Measurements from ENCODE around the gene SLC1A7.

SLC1A7 gene

GRCh38 chr1:53089478-53090226 lies 52.8 kb downstream of the SLC1A7 start:
- no peak for DNase-seq

GRCh38 chr1:53088616-53089300 lies 53.7 kb downstream of the SLC1A7 start:
- no peak for DNase-seq

- no peak for DNase-seq
Observed at GRCh38 chr1:53087332-53088285, 54.8 kb downstream of the SLC1A7 start.

GRCh38 chr1:53086491-53087070 lies 55.9 kb downstream of the SLC1A7 start:
- no peak for DNase-seq

- DNase-seq: no peak
Observed at GRCh38 chr1:53085405-53085804, 57.0 kb downstream of the SLC1A7 start.

- DNase-seq: no peak
Observed at GRCh38 chr1:53084589-53084971, 57.9 kb downstream of the SLC1A7 start.

- no peak for DNase-seq
Observed at GRCh38 chr1:53083636-53084588, 58.5 kb downstream of the SLC1A7 start.

- no peak for DNase-seq
Observed at GRCh38 chr1:53082826-53083455, 59.5 kb downstream of the SLC1A7 start.

GRCh38 chr1:53081384-53082066 lies 60.9 kb downstream of the SLC1A7 start:
- no peak for DNase-seq

GRCh38 chr1:53080769-53081168 lies 61.7 kb downstream of the SLC1A7 start:
- DNase-seq: no peak

- no peak for DNase-seq
Observed at GRCh38 chr1:53080041-53080440, 62.4 kb downstream of the SLC1A7 start.

- no peak for DNase-seq
Observed at GRCh38 chr1:53079251-53079650, 63.2 kb downstream of the SLC1A7 start.

- DNase-seq: no peak
Observed at GRCh38 chr1:53078333-53079101, 63.9 kb downstream of the SLC1A7 start.

GRCh38 chr1:53077599-53077965 lies 64.9 kb downstream of the SLC1A7 start:
- DNase-seq: no peak

- DNase-seq: no peak
Observed at GRCh38 chr1:53076721-53077598, 65.5 kb downstream of the SLC1A7 start.

- DNase-seq: no peak
Observed at GRCh38 chr1:53076165-53076564, 66.3 kb downstream of the SLC1A7 start.

GRCh38 chr1:53075761-53076163 lies 66.7 kb downstream of the SLC1A7 start:
- no peak for DNase-seq

- DNase-seq: no peak
Observed at GRCh38 chr1:53075206-53075605, 67.2 kb downstream of the SLC1A7 start.

All from NCI-H1417 treated with DMSO at 0.1 percent for 48 hours (cell line).